ENCODE measurements around the gene USP54. TPM values are rescaled to one million over a fixed set of nuclear protein-coding genes. Genes with fewer than 3 reads are reported as not detected.

Gene USP54
- polyA plus RNA-seq, 1 donor from 2014 or later, result 12.7 TPM

GRCh38 chr10:73593110-73593509, 2.0 kb upstream of the USP54 start:
- no peaks in the 10 kb centered on the region for H3K27me3 ChIP-seq (ENCODE audit: insufficient read depth, low read depth, low read length)
- H3K4me2 ChIP-seq (ENCODE audit: low read length), result no peak overlapping the region
- no peaks in the 10 kb centered on the region for H3K9me2 ChIP-seq (ENCODE audit: insufficient read depth, low read length)
- no peak overlapping the region for H3K9ac ChIP-seq (ENCODE audit: low read length)
- H2AFZ ChIP-seq (ENCODE audit: low read depth, low read length), result no peak overlapping the region
- no peaks in the 10 kb centered on the region for H3F3A ChIP-seq (ENCODE audit: insufficient read depth, low read length, poor library complexity, severe bottlenecking)
- no peak overlapping the region for H3K27ac ChIP-seq (ENCODE audit: low read length)
- no peaks in the 10 kb centered on the region for H3K36me3 ChIP-seq (ENCODE audit: insufficient read depth, low read length)
- no peak overlapping the region for H3K4me3 ChIP-seq (ENCODE audit: low read length)
- peaks cover 9% of the 10 kb centered on the region for H3K79me2 ChIP-seq (replicated peaks; ENCODE audit: insufficient read depth, low read length)
- H3K9me3 ChIP-seq (ENCODE audit: low read length), result no peaks in the 10 kb centered on the region
- H4K20me1 ChIP-seq (ENCODE audit: insufficient read depth), result no peaks in the 10 kb centered on the region
- TF ChIP-seq MXI1 (conservative IDR thresholded peaks at IDR 0.05; ENCODE audit: poor library complexity, severe bottlenecking) (no peak), EZH2 (IDR thresholded peaks at IDR 0.05; ENCODE audit: borderline replicate concordance, insufficient read depth, low read length, poor library complexity, severe bottlenecking) (no peak), POLR2AphosphoS5 (IDR thresholded peaks at IDR 0.05) (no peak), EP300 (conservative IDR thresholded peaks at IDR 0.05; ENCODE audit: poor library complexity, severe bottlenecking) (no peak), SMC3 (conservative IDR thresholded peaks at IDR 0.05; ENCODE audit: poor library complexity) (no peak), TAF1 (IDR thresholded peaks at IDR 0.05; ENCODE audit: low read depth) (no peak), CTCF (IDR thresholded peaks at IDR 0.05; ENCODE audit: poor library complexity, severe bottlenecking) (no peak), REST (IDR thresholded peaks at IDR 0.05; ENCODE audit: borderline replicate concordance) (no peak), RAD21 (conservative IDR thresholded peaks at IDR 0.05) (no peak)

- H3K4me3 ChIP-seq (ENCODE audit: low read length), result no peak overlapping the region
- no peaks in the 10 kb centered on the region for H3F3A ChIP-seq (ENCODE audit: insufficient read depth, low read length, poor library complexity, severe bottlenecking)
- no peaks in the 10 kb centered on the region for H3K36me3 ChIP-seq (ENCODE audit: insufficient read depth, low read length)
- no peak overlapping the region for H3K9ac ChIP-seq (ENCODE audit: low read length)
- no peak overlapping the region for H2AFZ ChIP-seq (ENCODE audit: low read depth, low read length)
- no peaks in the 10 kb centered on the region for H3K9me3 ChIP-seq (ENCODE audit: low read length)
- TF ChIP-seq SMC3 (conservative IDR thresholded peaks at IDR 0.05; ENCODE audit: poor library complexity) (no peak), POLR2AphosphoS5 (IDR thresholded peaks at IDR 0.05) (no peak), RAD21 (conservative IDR thresholded peaks at IDR 0.05) (no peak), TAF1 (IDR thresholded peaks at IDR 0.05; ENCODE audit: low read depth) (no peak), EZH2 (IDR thresholded peaks at IDR 0.05; ENCODE audit: borderline replicate concordance, insufficient read depth, low read length, poor library complexity, severe bottlenecking) (no peak), MXI1 (conservative IDR thresholded peaks at IDR 0.05; ENCODE audit: poor library complexity, severe bottlenecking) (no peak), EP300 (conservative IDR thresholded peaks at IDR 0.05; ENCODE audit: poor library complexity, severe bottlenecking) (no peak), REST (IDR thresholded peaks at IDR 0.05; ENCODE audit: borderline replicate concordance) (no peak), CTCF (IDR thresholded peaks at IDR 0.05; ENCODE audit: poor library complexity, severe bottlenecking) (no peak)
- peaks cover 11% of the 10 kb centered on the region for H3K79me2 ChIP-seq (replicated peaks; ENCODE audit: insufficient read depth, low read length)
- no peak overlapping the region for H3K27ac ChIP-seq (ENCODE audit: low read length)
- H3K9me2 ChIP-seq (ENCODE audit: insufficient read depth, low read length), result no peaks in the 10 kb centered on the region
- H4K20me1 ChIP-seq (ENCODE audit: insufficient read depth), result no peaks in the 10 kb centered on the region
- H3K27me3 ChIP-seq (ENCODE audit: insufficient read depth, low read depth, low read length), result no peaks in the 10 kb centered on the region
- H3K4me2 ChIP-seq (ENCODE audit: low read length), result no peak overlapping the region
These were observed 975 bp upstream of the USP54 start for GRCh38 chr10:73591935-73592699.

Data from neural cell (in vitro differentiated cells).